IMR-90 (cell line): ENCODE results near the gene GEMIN8. TPM values are rescaled to one million over a fixed set of nuclear protein-coding genes. Genes with fewer than 3 reads are reported as not detected.

Source experiments
- ATAC-seq: fragments of 200-7000 bp; cut with Tn5 transposase; 2 replicates; pipeline ENCODE4 v1.9.1; 2020; ENCODE audit warnings: low read depth, mild to moderate bottlenecking, moderate library complexity
- BruUV-seq: library from RNA; stranded (reverse); fragments of 400-500 nt; replicated peaks from 2 replicates; lab custom pipeline; 2021; lab: Mats Ljungman, UMichigan
- CTCF ChIA-PET: fragments of 300-600 bp; formaldehyde crosslinking; extraction: SDS; loops from one replicate; lab custom pipeline; 2021; ENCODE audit warnings: antibody characterized with exemption; lab: Yijun Ruan, JAX
- POLR2A ChIA-PET: fragments of 300-600 bp; sonication (Branson Sonifier 250); formaldehyde crosslinking; loops from one replicate; lab custom pipeline; 2022; ENCODE audit warnings: antibody characterized with exemption; ENCODE audit not compliant: unreplicated experiment; lab: Charles Lee
- DNase-seq: peaks from one replicate; pipeline ENCODE4 v3.0.0; 2013
- H2AFZ ChIP-seq: replicated peaks from 2 replicates; pipeline ENCODE3; 2013; ENCODE audit warnings: low read length, mild to moderate bottlenecking; ENCODE audit not compliant: poor library complexity
- H2AK5ac ChIP-seq: 2 replicates; pipeline ENCODE4 v1.6.1; 2013; ENCODE audit warnings: low read depth, low read length, inconsistent platforms
- H2AK9ac ChIP-seq: replicated peaks from 2 replicates; pipeline ENCODE3; 2013; ENCODE audit warnings: mild to moderate bottlenecking, low read depth, low read length, moderate library complexity; ENCODE audit not compliant: poor library complexity
- H2BK120ac ChIP-seq: 2 replicates; pipeline ENCODE4 v1.6.1; 2013; ENCODE audit warnings: low read depth, low read length, inconsistent platforms
- H2BK15ac ChIP-seq: 3 replicates; pipeline ENCODE4 v1.6.1; 2013; ENCODE audit warnings: low read depth, low read length, inconsistent platforms
- H2BK20ac ChIP-seq: 2 replicates; pipeline ENCODE4 v1.6.1; 2013; ENCODE audit warnings: low read depth, mild to moderate bottlenecking, inconsistent platforms, low read length, moderate library complexity
- H2BK5ac ChIP-seq: 2 replicates; pipeline ENCODE4 v1.6.1; 2013; ENCODE audit warnings: mild to moderate bottlenecking, low read depth, low read length, inconsistent platforms; ENCODE audit not compliant: poor library complexity, severe bottlenecking
- H3K14ac ChIP-seq: replicated peaks from 2 replicates; pipeline ENCODE4 v1.6.1; 2013; ENCODE audit warnings: low read depth, low read length, inconsistent platforms
- H3K18ac ChIP-seq: 2 replicates; pipeline ENCODE4 v1.6.1; 2013; ENCODE audit warnings: low read depth, low read length, control low read depth
- H3K23ac ChIP-seq: 2 replicates; pipeline ENCODE4 v1.6.1; 2013; ENCODE audit warnings: low read depth, low read length, inconsistent platforms
- H3K27ac ChIP-seq: 2 replicates; pipeline ENCODE4 v1.5.1; 2013; ENCODE audit warnings: mild to moderate bottlenecking, control low read depth, low read length; ENCODE audit not compliant: insufficient read depth
- H3K27me3 ChIP-seq: 2 replicates; pipeline ENCODE4 v1.6.1; 2013; ENCODE audit warnings: low read length; ENCODE audit not compliant: control insufficient read depth, insufficient read depth
- H3K36me3 ChIP-seq: 2 replicates; pipeline ENCODE4 v1.6.1; 2013; ENCODE audit warnings: low read length, mixed read lengths; ENCODE audit not compliant: control insufficient read depth, insufficient read depth
- H3K4ac ChIP-seq: 2 replicates; pipeline ENCODE4 v1.6.1; 2013; ENCODE audit warnings: low read depth, low read length, inconsistent platforms
- H3K4me1 ChIP-seq: 2 replicates; pipeline ENCODE4 v1.6.1; 2013; ENCODE audit warnings: low read length, mixed read lengths; ENCODE audit not compliant: control insufficient read depth, insufficient read depth
- H3K4me2 ChIP-seq: 2 replicates; pipeline ENCODE4 v1.6.1; 2013; ENCODE audit warnings: low read depth, mild to moderate bottlenecking, control low read depth, low read length, moderate library complexity
- H3K4me3 ChIP-seq: 2 replicates; pipeline ENCODE4 v1.5.1; 2013; ENCODE audit warnings: low read depth, mild to moderate bottlenecking, control low read depth, low read length, moderate library complexity; ENCODE audit not compliant: insufficient read depth
- H3K56ac ChIP-seq: 2 replicates; pipeline ENCODE4 v1.6.1; 2013; ENCODE audit warnings: low read length, inconsistent platforms; ENCODE audit not compliant: insufficient read depth; ENCODE audit errors: extremely low read depth
- H3K79me1 ChIP-seq, 2 experiments: 2 replicates each; pipeline ENCODE4 v1.6.1; 2013; ENCODE audit warnings: low read length in 2 of 2, inconsistent platforms in 1 of 2, low read depth in 1 of 2
- H3K9ac ChIP-seq: 2 replicates; pipeline ENCODE4 v1.6.1; 2013; ENCODE audit warnings: low read depth, low read length, control low read depth
- H3K9me1 ChIP-seq: 2 replicates; pipeline ENCODE4 v1.6.1; 2013; ENCODE audit warnings: low read length, inconsistent platforms; ENCODE audit not compliant: insufficient read depth
- H3K9me3 ChIP-seq: 2 replicates; pipeline ENCODE4 v1.6.1; 2013; ENCODE audit warnings: low read length; ENCODE audit not compliant: control insufficient read depth, insufficient read depth
- H4K20me1 ChIP-seq: 2 replicates; pipeline ENCODE4 v1.6.1; 2013; ENCODE audit warnings: low read length, inconsistent platforms; ENCODE audit not compliant: insufficient read depth
- H4K5ac ChIP-seq: 2 replicates; pipeline ENCODE4 v1.6.1; 2013; ENCODE audit warnings: mild to moderate bottlenecking, low read depth, low read length, control low read depth
- H4K8ac ChIP-seq, 2 experiments: 2 replicates each; pipeline ENCODE4 v1.6.1; 2013; ENCODE audit warnings: low read depth in 2 of 2, low read length in 2 of 2, control low read depth in 1 of 2, inconsistent platforms in 1 of 2
- H4K91ac ChIP-seq: 2 replicates; pipeline ENCODE4 v1.6.1; 2013; ENCODE audit warnings: low read depth, low read length, inconsistent platforms; ENCODE audit not compliant: insufficient read depth
- BHLHE40 ChIP-seq: fragments of 150-350 bp; IDR thresholded peaks from 2 replicates; pipeline ENCODE4 v1.6.1; 2016; ENCODE audit warnings: mild to moderate bottlenecking, low read depth, low read length
- CEBPB ChIP-seq: IDR thresholded peaks from 2 replicates; pipeline ENCODE4 v1.6.1; 2012; ENCODE audit warnings: low read depth, low read length, improper control_type of control experiment
- CHD1 ChIP-seq: IDR thresholded peaks from 2 replicates; pipeline ENCODE4 v1.6.1; 2012; ENCODE audit warnings: low read depth, low read length, improper control_type of control experiment
- FOS ChIP-seq: fragments of 150-350 bp; IDR thresholded peaks from 2 replicates; pipeline ENCODE4 v1.6.1; 2016; ENCODE audit warnings: low read depth, low read length
- MAZ ChIP-seq: IDR thresholded peaks from 2 replicates; pipeline ENCODE4 v1.6.1; 2012; ENCODE audit warnings: low read depth, mild to moderate bottlenecking, low read length, improper control_type of control experiment, moderate library complexity, borderline replicate concordance
- MXI1 ChIP-seq: IDR thresholded peaks from 2 replicates; pipeline ENCODE4 v1.6.1; 2012; ENCODE audit warnings: low read depth, mild to moderate bottlenecking, low read length, moderate library complexity, borderline replicate concordance
- RAD21 ChIP-seq: IDR thresholded peaks from 2 replicates; pipeline ENCODE4 v1.6.1; 2012; ENCODE audit warnings: low read length, improper control_type of control experiment
- RFX5 ChIP-seq: IDR thresholded peaks from 2 replicates; pipeline ENCODE4 v1.8.0; 2012; ENCODE audit warnings: low read depth, mild to moderate bottlenecking, low read length, moderate library complexity
- WGBS, 2 experiments: methylation state at CpG; one replicate each; pipeline versions ENCODE4 v1.1.5 to v1.1.7; 2013; ENCODE audit warnings: missing lambda C conversion rate in 2 of 2; ENCODE audit not compliant: insufficient read length in 1 of 2; ENCODE audit errors: extremely low coverage in 2 of 2; 5-methylcytosine and 5-hydroxymethylcytosine counted together
- dilution Hi-C: fragments of 300-500 bp; cut with HindIII; formaldehyde crosslinking; loops from one replicate; pipeline ENCODE4 v1.14.3; 2018; ENCODE audit warnings: low sequenced_read_pairs; ENCODE audit not compliant: unreplicated experiment
- in situ Hi-C: fragments of 300-500 bp; cut with MboI; formaldehyde crosslinking; loops from 3 replicates; pipeline ENCODE4 v1.14.3; 2019; ENCODE audit warnings: low sequenced_read_pairs, inconsistent platforms, mixed read lengths
- intact Hi-C: fragments of 100-400 bp; cut with micrococcal nuclease; formaldehyde crosslinking; loops from 2 replicates; pipeline ENCODE4 v1.10.0; 2022
- polyA plus RNA-seq, 3 experiments: library from polyadenylated mRNA; depleted of rRNA; stranded (reverse); fragments of >200 nt; gene quantifications; 2 replicates each; pipeline ENCODE4 v1.2.3, GENCODE V29; 2012; ENCODE audit warnings: low replicate concordance in 1 of 3
- total RNA-seq: library from RNA; depleted of rRNA; stranded (reverse); fragments of >200 nt; gene quantifications from 2 replicates; pipeline ENCODE4 v1.2.3, GENCODE V29; 2012
- TF ChIP-seq, protein P1 (sequence below): conservative IDR thresholded peaks from 2 replicates; pipeline ENCODE4 v1.5.1; 2012; ENCODE audit warnings: mild to moderate bottlenecking, low read depth, low read length, improper control_type of control experiment

GEMIN8 gene
- total and polyA plus RNA-seq, 2 of the 4 experiments (the other 2 are of a cell fraction): 12.0 to 24.1 TPM

DNA sequence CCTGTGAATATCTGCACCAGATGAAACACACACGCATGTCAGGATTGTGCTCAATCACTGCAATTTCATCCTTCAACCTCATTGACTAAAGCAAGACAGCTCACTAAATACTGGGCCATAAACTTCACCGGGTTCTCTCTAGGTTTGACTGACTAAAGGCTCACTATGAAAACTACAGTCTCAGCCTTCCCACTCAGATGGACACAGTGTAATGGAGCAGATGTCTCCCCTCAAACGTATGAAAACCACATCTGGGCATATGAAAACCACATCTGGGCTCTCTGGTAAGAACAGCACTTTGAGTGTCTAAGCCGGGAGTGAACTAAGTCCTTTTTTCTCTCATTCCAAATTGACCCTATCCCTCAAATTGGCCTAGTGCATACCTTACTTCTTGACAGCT is 15.2 kb downstream of the GEMIN8 start:
- H3K27me3 ChIP-seq: no peaks in the 10 kb centered on the region
- 79% methylated on average over 2 of the region's 4 CpGs; no CpG with 5 or more reads in 1 of the 2 experiments for WGBS, 2 experiments
- ChIA-PET POLR2A (no interaction called here), CTCF (no interaction called here)
- H2BK120ac ChIP-seq: no peak overlapping the region
- no peaks in the 10 kb centered on the region for H3K79me1 ChIP-seq
- no peak overlapping the region for H3K4me2 ChIP-seq
- BruUV-seq: no TSS peak
- TF ChIP-seq RFX5 (no peak), CEBPB (no peak), MXI1 (no peak), BHLHE40 (no peak), RAD21 (no peak), MAZ (no peak), FOS (no peak), CHD1 (no peak)
- TF ChIP-seq, protein P1, sequence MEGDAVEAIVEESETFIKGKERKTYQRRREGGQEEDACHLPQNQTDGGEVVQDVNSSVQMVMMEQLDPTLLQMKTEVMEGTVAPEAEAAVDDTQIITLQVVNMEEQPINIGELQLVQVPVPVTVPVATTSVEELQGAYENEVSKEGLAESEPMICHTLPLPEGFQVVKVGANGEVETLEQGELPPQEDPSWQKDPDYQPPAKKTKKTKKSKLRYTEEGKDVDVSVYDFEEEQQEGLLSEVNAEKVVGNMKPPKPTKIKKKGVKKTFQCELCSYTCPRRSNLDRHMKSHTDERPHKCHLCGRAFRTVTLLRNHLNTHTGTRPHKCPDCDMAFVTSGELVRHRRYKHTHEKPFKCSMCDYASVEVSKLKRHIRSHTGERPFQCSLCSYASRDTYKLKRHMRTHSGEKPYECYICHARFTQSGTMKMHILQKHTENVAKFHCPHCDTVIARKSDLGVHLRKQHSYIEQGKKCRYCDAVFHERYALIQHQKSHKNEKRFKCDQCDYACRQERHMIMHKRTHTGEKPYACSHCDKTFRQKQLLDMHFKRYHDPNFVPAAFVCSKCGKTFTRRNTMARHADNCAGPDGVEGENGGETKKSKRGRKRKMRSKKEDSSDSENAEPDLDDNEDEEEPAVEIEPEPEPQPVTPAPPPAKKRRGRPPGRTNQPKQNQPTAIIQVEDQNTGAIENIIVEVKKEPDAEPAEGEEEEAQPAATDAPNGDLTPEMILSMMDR: no peak
- H2BK5ac ChIP-seq: no peak overlapping the region
- no peak overlapping the region for H3K27ac ChIP-seq
- H3K4me3 ChIP-seq: no peak overlapping the region
- intact Hi-C loops: no loop called here
- ATAC-seq (no peak), DNase-seq (no peak)
- H3K9me3 ChIP-seq: no peaks in the 10 kb centered on the region
- H2AK9ac ChIP-seq: no peak overlapping the region
- no peak overlapping the region for H3K4ac ChIP-seq
- no peak overlapping the region for H3K9ac ChIP-seq
- H3K9me1 ChIP-seq: no peaks in the 10 kb centered on the region
- no peaks in the 10 kb centered on the region for H3K4me1 ChIP-seq
- H3K56ac ChIP-seq: no peak overlapping the region
- no peak overlapping the region for H4K5ac ChIP-seq
- no peak overlapping the region for H3K14ac ChIP-seq
- H2AK5ac ChIP-seq: no peak overlapping the region
- no peak overlapping the region for H4K91ac ChIP-seq
- H2AFZ ChIP-seq: no peak overlapping the region
- peaks cover 1% of the 10 kb centered on the region; the same call in 1 of the 2 replicates for H3K36me3 ChIP-seq
- no peak overlapping the region for H3K18ac ChIP-seq
- dilution Hi-C loops: no loop called here
- H2BK15ac ChIP-seq: no peak overlapping the region
- in situ Hi-C loops: no loop called here
- no peak overlapping the region for H3K23ac ChIP-seq
- no peak overlapping the region for H4K8ac ChIP-seq
- no peaks in the 10 kb centered on the region for H4K20me1 ChIP-seq
- H2BK20ac ChIP-seq: no peak overlapping the region
